HUES6 (cell line): ENCODE measurements around the gene DMAC2L.
"Not testable (repeated sequence)": the region's sequence is repeated elsewhere in the genome, so short reads cannot be mapped to it uniquely, and the experiment has no call there.

Experiments used
- H3K27ac ChIP-seq: 2 replicates; pipeline ENCODE4 v1.7.0; 2013; ENCODE audit warnings: low read depth, mild to moderate bottlenecking, low read length, inconsistent platforms
- H3K27me3 ChIP-seq: 2 replicates; pipeline ENCODE4 v1.6.1; 2013; ENCODE audit warnings: low read length; ENCODE audit not compliant: control insufficient read depth, insufficient read depth
- H3K36me3 ChIP-seq: 2 replicates; pipeline ENCODE4 v1.6.1; 2013; ENCODE audit warnings: low read length; ENCODE audit not compliant: control insufficient read depth, insufficient read depth
- H3K4me1 ChIP-seq: 2 replicates; pipeline ENCODE4 v1.6.1; 2013; ENCODE audit warnings: low read length; ENCODE audit not compliant: control insufficient read depth, insufficient read depth
- H3K4me3 ChIP-seq: 2 replicates; pipeline ENCODE4 v1.5.1; 2013; ENCODE audit warnings: low read depth, low read length
- H3K9ac ChIP-seq: one replicate; pipeline ENCODE4 v1.6.1; 2013; ENCODE audit warnings: mild to moderate bottlenecking, low read length
- H3K9me3 ChIP-seq: 2 replicates; pipeline ENCODE4 v1.6.1; 2013; ENCODE audit warnings: low read depth, low read length; ENCODE audit not compliant: control insufficient read depth, insufficient read depth

DMAC2L gene

DNA sequence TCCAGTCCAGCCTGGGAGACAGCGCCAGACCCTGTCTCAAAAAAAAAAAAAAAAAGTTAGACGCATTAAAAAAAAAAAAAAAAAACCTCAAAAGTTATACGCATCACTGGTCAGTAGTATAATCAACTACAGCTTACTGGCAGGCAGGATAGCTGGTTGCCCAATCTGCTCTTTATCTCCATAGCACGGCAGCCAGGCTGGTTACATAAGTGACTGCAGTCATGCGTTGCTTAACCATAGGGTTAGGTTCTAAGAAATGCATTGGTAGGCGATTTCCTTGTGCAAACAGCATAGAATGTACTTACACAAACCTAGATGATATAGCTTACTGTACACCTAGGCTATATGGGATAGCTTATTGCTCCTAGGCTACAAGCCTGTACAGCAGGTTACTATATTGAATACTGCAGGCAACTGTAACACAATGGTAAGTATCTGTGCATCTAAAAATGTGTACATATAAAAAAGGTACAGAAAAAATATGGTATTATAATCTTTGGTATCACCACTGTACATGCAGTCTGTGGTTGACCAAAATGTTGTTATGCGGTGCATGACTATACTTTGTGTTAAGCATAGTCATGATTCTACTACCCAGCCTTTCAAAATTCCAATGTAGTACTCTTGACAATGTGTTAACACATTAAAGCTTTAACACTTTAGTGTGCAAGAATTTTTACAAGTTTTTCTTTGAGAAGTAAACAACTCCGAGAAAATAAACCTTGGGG, 8.2 kb upstream of the DMAC2L start:
- Histone ChIP-seq H3K36me3 (peaks cover 26% of the 10 kb centered on the region), H3K9ac (no peak overlapping the region), H3K27me3 (no peaks in the 10 kb centered on the region), H3K9me3 (peaks cover 7% of the 10 kb centered on the region; the same call in 1 of the 2 replicates), H3K27ac (no peak overlapping the region), H3K4me3 (no peak overlapping the region), H3K4me1 (no peaks in the 10 kb centered on the region)

DNA sequence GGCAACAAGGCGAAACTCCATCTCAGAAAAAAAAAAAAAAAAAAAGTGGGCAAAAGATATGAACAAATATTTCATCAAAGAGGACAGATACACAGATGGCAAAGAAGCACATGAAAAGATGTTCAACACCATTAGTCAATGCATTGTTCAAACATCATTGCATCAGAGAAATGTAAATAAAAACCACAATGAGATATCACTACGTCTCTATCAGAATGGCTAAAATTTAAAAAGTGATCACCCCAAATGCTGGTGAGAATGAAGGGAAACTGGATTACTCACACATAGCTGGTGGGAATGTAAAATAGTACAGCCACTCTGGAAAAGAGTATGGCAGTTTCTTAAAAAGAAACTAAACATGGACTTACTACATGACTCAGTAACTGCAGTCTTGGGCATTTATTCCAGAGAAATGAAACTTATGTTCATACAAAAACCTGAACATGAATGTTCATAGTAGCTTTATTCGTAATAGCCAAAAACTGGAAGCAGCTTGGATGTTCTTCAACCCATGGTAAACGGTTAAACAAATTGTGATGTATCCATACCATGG, 3.7 kb upstream of the DMAC2L start:
- H3K9ac ChIP-seq: no peak overlapping the region
- H3K4me3 ChIP-seq: no peak overlapping the region
- H3K9me3 ChIP-seq: peaks cover under 1% of the 10 kb centered on the region
- H3K27me3 ChIP-seq: no peaks in the 10 kb centered on the region
- peaks cover 5% of the 10 kb centered on the region for H3K4me1 ChIP-seq
- H3K36me3 ChIP-seq: peaks cover 2% of the 10 kb centered on the region; the same call in 1 of the 2 replicates
- H3K27ac ChIP-seq: no peak overlapping the region

DNA sequence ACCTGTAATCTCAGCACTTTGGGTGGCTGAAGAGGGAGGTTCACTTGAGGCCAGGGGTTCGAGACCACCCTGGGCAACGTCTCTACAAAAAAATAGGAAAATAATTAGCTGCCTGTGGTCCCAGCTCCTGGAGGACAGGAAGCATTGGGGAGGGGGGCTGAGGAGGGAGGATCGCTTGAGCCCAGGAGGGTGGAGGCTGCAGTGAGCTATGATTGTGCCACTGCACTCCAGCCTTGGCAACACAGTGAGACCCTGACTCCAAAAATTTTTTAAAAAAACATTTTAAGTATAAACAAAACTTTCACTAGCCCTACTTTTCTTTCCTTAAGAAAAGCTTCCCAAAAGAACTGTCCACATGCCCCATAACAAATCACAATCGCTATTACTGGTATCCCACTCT, 1.7 kb upstream of the DMAC2L start:
- no peak overlapping the region for H3K9ac ChIP-seq
- no peak overlapping the region for H3K27ac ChIP-seq
- H3K27me3 ChIP-seq: no peaks in the 10 kb centered on the region
- H3K36me3 ChIP-seq: peaks cover 7% of the 10 kb centered on the region; the same call in 1 of the 2 replicates
- H3K4me3 ChIP-seq: peak overlapping the region; percentile 75
- peaks cover 5% of the 10 kb centered on the region for H3K4me1 ChIP-seq
- H3K9me3 ChIP-seq: peaks cover 10% of the 10 kb centered on the region

DNA sequence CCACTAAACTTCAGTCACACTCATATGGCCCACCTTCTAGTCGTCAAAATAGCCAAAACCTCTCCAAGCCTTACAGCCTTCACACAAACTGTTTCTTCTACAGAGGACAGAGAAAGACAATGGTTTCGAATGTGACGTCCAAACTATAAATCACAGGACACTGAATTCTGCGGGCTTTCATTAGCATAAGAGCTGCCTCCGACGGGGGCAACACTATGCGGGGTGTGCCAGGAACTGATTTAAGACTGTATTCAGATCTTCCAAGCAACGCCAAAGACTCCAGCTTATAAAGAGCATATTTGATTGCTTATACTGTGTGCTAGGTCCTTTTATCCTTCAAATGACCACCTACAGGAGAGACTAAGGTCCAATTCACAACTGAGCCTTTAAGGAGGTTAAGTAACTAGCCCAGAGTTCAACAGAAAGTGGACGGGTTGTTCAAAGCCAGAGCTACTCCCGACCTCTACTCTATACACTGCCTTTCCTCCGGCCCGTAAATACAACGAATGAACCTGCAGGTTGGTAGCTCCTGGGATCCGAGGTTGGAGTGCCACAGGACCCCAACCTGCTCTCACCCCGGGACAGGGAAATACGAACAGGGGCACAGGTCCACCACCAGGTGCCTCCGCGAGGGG, 670 bp upstream of the DMAC2L start:
- H3K4me1 ChIP-seq: peaks cover 5% of the 10 kb centered on the region
- peaks cover 12% of the 10 kb centered on the region for H3K9me3 ChIP-seq
- peaks cover 7% of the 10 kb centered on the region; the same call in 1 of the 2 replicates for H3K36me3 ChIP-seq
- H3K27me3 ChIP-seq: no peaks in the 10 kb centered on the region
- peak overlapping the region; percentile 75 for H3K4me3 ChIP-seq
- peak overlapping the region; percentile 80 for H3K27ac ChIP-seq
- peak overlapping the region; percentile 82 for H3K9ac ChIP-seq

DNA sequence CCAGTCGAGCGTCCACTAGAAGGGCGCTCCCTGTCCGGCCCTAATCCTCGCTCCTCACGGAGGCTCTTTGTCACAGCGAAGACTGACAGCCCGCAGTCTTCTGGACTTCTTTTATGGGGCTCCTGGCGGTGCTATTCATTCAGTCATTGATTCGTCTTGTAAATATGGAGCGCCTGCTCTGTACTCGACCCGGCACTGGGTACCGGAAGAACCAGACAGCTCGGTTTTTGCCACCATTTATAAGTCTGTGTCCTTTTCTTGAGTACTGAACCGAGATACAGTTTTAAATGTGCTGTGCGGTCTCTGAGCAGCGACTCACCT, 570 bp downstream of the DMAC2L start:
- Histone ChIP-seq H3K27me3 (no peaks in the 10 kb centered on the region), H3K27ac (peak overlapping the region; percentile 80; the same call in 1 of the 2 replicates), H3K9me3 (peaks cover 12% of the 10 kb centered on the region), H3K9ac (peak overlapping the region; percentile 65), H3K4me1 (peaks cover 5% of the 10 kb centered on the region), H3K4me3 (peak overlapping the region; percentile 75), H3K36me3 (peaks cover 7% of the 10 kb centered on the region; the same call in 1 of the 2 replicates)

DNA sequence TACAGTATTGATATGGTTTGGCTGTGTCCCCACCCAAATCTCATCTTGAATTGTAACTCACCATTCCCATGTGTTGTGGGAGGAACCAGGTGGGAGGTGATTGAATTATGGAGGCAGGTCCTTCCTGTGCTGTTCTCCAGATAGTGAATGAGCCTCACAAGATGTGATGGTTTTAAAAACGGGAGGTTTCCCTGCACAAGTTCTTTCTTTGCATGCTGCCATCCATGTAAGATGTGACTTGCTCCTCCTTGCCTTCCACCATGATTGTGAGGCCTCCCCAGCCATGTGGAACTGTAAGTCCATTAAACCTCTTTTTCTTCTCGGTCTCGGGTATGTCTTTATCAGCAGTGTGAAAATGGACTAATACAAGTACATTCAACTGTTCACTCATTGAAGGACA, 2.0 kb downstream of the DMAC2L start:
- not testable (repeated sequence) for H3K36me3 ChIP-seq, H3K27me3 ChIP-seq, H3K4me1 ChIP-seq, H3K4me3 ChIP-seq, H3K27ac ChIP-seq, H3K9ac ChIP-seq
- peaks cover 12% of the 10 kb centered on the region for H3K9me3 ChIP-seq

DNA sequence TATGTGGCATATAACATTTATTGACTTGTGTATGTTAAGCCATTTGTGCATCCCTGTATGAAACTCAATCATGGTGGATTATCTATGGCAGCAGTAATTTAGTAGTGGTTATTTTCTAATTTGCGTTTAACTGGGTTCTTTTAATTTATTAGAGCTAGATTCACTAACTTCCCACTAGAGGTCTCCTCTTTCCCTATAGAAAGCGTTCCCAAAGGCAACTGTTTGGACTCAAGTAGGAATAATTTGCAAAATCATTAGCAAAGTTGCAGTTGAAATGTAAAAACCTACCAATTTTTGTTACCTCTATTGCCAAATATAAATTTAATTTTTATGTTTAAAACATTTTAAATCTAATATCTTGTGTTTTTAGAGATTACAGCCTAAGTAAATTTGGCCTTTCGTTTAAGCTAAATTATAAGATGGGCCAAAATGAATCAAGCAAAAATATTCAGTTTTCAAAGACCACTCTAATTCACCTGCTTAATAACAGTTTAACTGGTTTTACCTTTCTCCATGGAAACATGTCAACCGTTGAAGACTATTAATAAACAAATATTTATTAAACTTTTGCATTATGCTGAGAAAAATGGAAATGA, 6.0 kb downstream of the DMAC2L start:
- Histone ChIP-seq H3K36me3 (peaks cover 12% of the 10 kb centered on the region), H3K27ac (no peak overlapping the region), H3K9ac (no peak overlapping the region), H3K4me3 (no peak overlapping the region), H3K9me3 (peaks cover 12% of the 10 kb centered on the region), H3K4me1 (peaks cover 5% of the 10 kb centered on the region), H3K27me3 (no peaks in the 10 kb centered on the region)

DNA sequence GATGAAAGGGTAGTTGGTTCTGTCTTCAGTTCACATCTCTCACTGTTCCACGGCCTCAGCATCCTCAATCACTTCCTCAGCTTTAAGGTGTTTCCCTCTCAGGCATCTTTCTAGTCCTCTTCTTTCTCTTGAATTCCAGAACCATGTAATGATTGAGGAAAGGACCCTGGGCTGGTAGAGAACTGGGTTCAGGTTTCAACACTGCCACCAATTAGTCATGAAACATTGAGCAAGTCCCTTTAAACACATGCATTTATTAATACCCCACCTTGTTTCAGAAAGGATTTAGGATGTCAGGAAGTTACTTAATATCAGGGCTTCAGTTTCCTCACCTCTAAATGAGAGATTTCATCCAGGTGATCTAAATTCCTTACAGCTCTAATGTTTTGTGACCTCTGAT, 7.2 kb downstream of the DMAC2L start:
- H3K4me3 ChIP-seq: no peak overlapping the region
- no peak overlapping the region for H3K9ac ChIP-seq
- H3K9me3 ChIP-seq: peaks cover 4% of the 10 kb centered on the region
- no peak overlapping the region for H3K27ac ChIP-seq
- H3K27me3 ChIP-seq: no peaks in the 10 kb centered on the region
- H3K36me3 ChIP-seq: peaks cover 16% of the 10 kb centered on the region
- peaks cover 3% of the 10 kb centered on the region; the same call in 1 of the 2 replicates for H3K4me1 ChIP-seq

DNA sequence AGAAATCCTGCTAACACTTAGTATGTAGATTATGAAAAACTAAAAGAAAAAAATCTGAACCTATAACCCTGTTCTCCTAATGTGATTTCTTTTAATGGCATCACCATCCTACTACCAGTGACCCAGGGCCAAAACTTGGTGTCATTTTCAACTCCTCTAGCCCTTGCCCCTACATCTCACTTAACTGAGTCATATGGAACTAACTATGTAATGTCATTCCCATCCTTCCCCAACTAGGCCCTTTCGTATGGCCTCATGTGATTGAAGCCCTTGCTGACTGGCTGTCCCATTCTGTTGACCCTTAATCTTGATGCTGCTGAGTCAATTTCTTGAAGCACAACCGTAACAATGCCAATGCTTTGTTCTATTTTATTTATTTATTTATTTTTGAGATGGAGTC, 7.6 kb downstream of the DMAC2L start:
- H3K4me1 ChIP-seq: peaks cover 3% of the 10 kb centered on the region; the same call in 1 of the 2 replicates
- no peaks in the 10 kb centered on the region for H3K27me3 ChIP-seq
- 0 out of 2 replicates have a peak, but pooled peaks cover 2% of the 10 kb centered on the region for H3K9me3 ChIP-seq
- H3K27ac ChIP-seq: no peak overlapping the region
- no peak overlapping the region for H3K4me3 ChIP-seq
- H3K36me3 ChIP-seq: peaks cover 16% of the 10 kb centered on the region
- H3K9ac ChIP-seq: no peak overlapping the region

DNA sequence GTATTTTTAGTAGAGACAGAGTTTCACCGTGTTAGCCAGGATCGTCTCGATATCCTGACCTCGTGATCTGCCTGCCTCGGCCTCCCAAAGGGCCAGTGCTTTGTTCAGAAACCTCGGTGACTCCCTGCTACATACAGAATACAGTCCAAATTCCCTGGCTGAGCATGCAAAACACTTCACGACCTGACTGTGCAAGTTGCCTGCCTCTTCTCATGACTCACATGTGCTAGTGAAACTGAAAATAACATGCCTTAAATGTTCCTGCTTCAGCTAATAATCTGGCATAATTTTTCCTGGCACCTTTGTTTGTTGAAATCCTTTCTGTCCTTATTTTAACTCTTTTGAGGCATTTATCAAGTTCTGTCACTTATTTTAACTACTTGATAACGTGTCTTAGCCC, 8.2 kb downstream of the DMAC2L start:
- Histone ChIP-seq H3K9me3 (0 out of 2 replicates have a peak, but pooled peaks cover 2% of the 10 kb centered on the region), H3K4me3 (no peak overlapping the region), H3K36me3 (peaks cover 16% of the 10 kb centered on the region), H3K9ac (no peak overlapping the region), H3K4me1 (peaks cover 3% of the 10 kb centered on the region; the same call in 1 of the 2 replicates), H3K27me3 (no peaks in the 10 kb centered on the region), H3K27ac (no peak overlapping the region)
